GM06990 (cell line): ENCODE data around the gene ALG10.
"Not testable (repeated sequence)": the region's sequence is repeated elsewhere in the genome, so short reads cannot be mapped to it uniquely, and the experiment has no call there.

ENCODE experiments used
- DNase-seq: peaks from one replicate; pipeline ENCODE4 v3.0.0-alpha.2; 2011; ENCODE audit not compliant: insufficient read length; ENCODE audit errors: extremely low read depth
- H3K27me3 ChIP-seq: replicated peaks from 2 replicates; pipeline ENCODE4 v1.6.0; 2011; ENCODE audit warnings: low read length; ENCODE audit not compliant: control insufficient read depth, insufficient read depth
- H3K36me3 ChIP-seq: 2 replicates; pipeline ENCODE4 v1.5.1; 2011; ENCODE audit warnings: low read length; ENCODE audit not compliant: control insufficient read depth, insufficient read depth
- H3K4me3 ChIP-seq: replicated peaks from 2 replicates; pipeline ENCODE4 v1.5.1; 2011; ENCODE audit warnings: low read depth, mild to moderate bottlenecking, control low read depth, low read length
- TF ChIP-seq, protein P1 (sequence below): IDR thresholded peaks from 2 replicates; pipeline ENCODE4 v1.5.1; 2011; ENCODE audit warnings: low read length, control low read depth, mild to moderate bottlenecking, inconsistent platforms; ENCODE audit not compliant: insufficient read depth, poor library complexity, severe bottlenecking

ALG10 gene, protein sequence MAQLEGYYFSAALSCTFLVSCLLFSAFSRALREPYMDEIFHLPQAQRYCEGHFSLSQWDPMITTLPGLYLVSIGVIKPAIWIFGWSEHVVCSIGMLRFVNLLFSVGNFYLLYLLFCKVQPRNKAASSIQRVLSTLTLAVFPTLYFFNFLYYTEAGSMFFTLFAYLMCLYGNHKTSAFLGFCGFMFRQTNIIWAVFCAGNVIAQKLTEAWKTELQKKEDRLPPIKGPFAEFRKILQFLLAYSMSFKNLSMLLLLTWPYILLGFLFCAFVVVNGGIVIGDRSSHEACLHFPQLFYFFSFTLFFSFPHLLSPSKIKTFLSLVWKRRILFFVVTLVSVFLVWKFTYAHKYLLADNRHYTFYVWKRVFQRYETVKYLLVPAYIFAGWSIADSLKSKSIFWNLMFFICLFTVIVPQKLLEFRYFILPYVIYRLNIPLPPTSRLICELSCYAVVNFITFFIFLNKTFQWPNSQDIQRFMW

DNA sequence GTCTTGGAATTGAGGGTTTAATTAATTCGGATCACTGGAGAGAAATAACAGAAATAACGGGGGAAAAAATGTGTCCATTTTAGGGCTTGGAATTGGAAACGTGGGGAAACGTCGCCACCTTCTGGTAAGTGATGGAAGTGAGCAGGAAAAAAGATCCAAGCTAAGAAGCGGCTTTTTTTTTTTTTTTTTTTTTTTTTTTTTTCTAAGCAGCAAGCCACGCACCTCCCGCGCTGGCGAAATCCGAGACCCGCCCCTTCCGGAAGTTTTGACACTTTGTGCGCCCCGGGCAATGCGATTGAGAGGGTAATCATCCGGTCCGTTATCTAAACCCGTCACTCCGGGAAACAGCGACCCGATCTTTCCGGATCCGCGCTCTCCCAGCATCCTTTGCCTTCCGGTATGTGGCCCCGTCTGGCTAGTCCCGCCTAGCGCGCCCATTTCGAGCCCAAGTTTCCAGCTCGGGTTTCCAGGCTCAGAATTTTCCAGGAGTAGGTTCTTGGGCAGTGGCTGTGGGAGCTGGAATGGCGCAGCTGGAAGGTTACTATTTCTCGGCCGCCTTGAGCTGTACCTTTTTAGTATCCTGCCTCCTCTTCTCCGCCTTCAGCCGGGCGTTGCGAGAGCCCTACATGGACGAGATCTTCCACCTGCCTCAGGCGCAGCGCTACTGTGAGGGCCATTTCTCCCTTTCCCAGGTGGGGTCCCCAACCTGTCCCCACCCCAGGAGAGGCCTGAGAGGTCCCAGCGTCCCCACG lies at the start of gene ALG10:
Gene ALG10, plus strand, starts transcription at position 418 of the 752 bp plus-strand sequence. Its CDS starts 104 bp downstream, at position 522.
- TF ChIP-seq, protein P1, sequence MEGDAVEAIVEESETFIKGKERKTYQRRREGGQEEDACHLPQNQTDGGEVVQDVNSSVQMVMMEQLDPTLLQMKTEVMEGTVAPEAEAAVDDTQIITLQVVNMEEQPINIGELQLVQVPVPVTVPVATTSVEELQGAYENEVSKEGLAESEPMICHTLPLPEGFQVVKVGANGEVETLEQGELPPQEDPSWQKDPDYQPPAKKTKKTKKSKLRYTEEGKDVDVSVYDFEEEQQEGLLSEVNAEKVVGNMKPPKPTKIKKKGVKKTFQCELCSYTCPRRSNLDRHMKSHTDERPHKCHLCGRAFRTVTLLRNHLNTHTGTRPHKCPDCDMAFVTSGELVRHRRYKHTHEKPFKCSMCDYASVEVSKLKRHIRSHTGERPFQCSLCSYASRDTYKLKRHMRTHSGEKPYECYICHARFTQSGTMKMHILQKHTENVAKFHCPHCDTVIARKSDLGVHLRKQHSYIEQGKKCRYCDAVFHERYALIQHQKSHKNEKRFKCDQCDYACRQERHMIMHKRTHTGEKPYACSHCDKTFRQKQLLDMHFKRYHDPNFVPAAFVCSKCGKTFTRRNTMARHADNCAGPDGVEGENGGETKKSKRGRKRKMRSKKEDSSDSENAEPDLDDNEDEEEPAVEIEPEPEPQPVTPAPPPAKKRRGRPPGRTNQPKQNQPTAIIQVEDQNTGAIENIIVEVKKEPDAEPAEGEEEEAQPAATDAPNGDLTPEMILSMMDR = peak; percentile 63
- Histone ChIP-seq H3K36me3 (no peaks in the 10 kb centered on the region), H3K4me3 (peak within 1 kb of the TSS; percentile 81), H3K27me3 (no peaks in the 10 kb centered on the region)
- peak; percentile 90 for DNase-seq

DNA sequence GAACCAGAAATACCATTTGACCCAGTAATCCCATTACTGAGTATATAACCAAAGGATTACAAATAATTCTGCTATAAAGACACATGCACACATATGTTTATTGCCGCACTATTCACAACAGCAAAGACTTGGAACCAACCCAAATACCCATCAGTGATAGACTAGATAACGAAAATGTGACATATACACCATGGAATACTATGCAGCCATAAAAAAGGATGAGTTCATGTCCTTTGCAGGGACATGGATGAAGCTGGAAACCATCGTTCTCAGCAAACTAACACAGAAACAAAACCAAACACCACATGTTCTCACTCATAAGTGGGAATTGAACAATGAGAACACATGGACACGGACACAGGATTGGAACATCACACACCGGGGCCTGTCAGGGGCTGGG lies 49.4 kb upstream of the ALG10 start:
- not testable (repeated sequence) for DNase-seq, H3K4me3 ChIP-seq, H3K36me3 ChIP-seq, H3K27me3 ChIP-seq

DNA sequence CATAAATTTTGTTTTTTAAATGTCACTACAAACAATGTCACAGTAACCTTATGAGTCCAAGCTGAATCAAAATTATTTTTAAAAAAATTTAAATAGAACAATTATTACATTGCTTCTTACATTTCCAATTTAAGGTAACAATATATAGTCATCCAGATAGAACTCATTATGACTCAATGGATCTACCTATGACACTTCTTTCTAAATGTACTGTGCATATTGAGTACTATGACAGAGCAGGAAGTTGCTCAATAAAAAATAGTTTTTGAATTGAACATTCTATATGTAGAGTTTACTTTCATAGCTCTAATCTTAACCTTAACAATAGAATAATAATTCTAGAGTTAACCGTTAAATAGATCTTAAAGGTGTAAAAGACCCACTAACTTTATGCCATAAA lies 44.4 kb upstream of the ALG10 start:
- Histone ChIP-seq H3K27me3 (no peaks in the 10 kb centered on the region), H3K36me3 (no peaks in the 10 kb centered on the region), H3K4me3 (no peak overlapping the region)
- DNase-seq = no peak
- TF ChIP-seq, protein P1 = no peak

DNA sequence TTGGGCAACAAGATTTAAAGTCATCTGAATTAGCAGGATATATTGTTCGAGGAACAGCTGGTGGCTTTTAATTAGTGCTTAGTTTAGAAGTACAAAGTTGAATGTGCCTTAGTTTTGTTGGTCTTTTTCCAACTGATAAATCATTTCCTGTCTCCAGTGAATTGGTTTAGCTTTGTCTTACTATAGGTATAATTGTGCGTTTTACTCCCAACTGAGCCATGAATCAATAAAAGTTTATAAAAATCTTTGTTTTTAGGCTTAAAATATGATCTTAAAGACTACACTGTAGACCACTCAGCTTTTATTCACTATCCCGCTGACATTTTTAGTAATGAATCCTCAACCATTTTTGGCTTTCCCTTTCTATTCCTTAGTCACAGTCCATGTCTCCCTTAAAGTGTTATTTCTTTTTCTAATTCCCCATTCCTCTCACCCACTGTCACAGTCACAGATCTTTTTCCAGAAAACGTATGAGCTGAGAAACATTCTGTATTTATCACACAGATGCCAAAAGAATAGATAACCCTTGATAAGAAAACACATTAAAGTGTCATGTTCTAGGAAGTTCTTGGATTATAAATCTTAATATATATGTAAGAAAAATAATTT lies 34.0 kb upstream of the ALG10 start:
- Histone ChIP-seq H3K4me3 (no peak overlapping the region), H3K27me3 (no peaks in the 10 kb centered on the region), H3K36me3 (no peaks in the 10 kb centered on the region)
- TF ChIP-seq, protein P1 = no peak
- DNase-seq = no peak

DNA sequence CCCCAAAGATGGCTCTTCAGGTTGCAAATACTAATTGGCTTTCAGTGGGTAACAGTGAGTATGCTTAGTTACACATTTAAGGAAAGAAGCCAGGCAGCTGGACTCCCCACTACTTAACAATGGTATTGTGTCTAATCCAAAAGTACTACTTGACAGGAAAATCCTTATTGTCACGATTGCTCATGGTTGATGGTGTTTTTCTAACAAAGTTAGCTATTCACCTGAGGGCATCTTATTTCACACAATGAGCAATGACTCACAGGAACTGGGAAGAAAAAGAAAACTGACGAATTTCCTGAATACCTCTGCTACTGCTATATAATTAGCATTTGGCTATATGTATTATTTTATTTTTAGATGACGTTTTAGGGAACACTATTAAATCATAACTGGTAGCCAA lies 33.4 kb upstream of the ALG10 start:
- Histone ChIP-seq H3K27me3 (no peaks in the 10 kb centered on the region), H3K36me3 (no peaks in the 10 kb centered on the region), H3K4me3 (no peak overlapping the region)
- no peak for DNase-seq
- TF ChIP-seq, protein P1 = no peak
